SK-N-SH (cell line): ENCODE results near the gene DDX53. TPM values are rescaled to one million over a fixed set of nuclear protein-coding genes. Genes with fewer than 3 reads are reported as not detected.

ENCODE experiments used
- CTCF ChIA-PET: fragments of 300-600, 350-600 bp; formaldehyde crosslinking; extraction: SDS; loops from one replicate; lab custom pipeline; 2021; lab: Yijun Ruan, JAX
- POLR2A ChIA-PET: fragments of 350-600 bp; sonication (Branson Sonifier 250); formaldehyde crosslinking; extraction: SDS; loops from one replicate; lab custom pipeline; 2020; ENCODE audit warnings: antibody characterized with exemption, inconsistent platforms; lab: Yijun Ruan, JAX
- DNase-seq: peaks from one replicate; pipeline ENCODE4 v3.0.0; 2012
- H2AFZ ChIP-seq: fragments of 200-600 bp; sonication (generic); 2 replicates; pipeline ENCODE4 v1.8.1; 2016; ENCODE audit warnings: antibody characterized with exemption, mild to moderate bottlenecking, low read depth
- H3F3A ChIP-seq: fragments of 200-600 bp; sonication (generic); replicated peaks from 2 replicates; pipeline ENCODE3; 2016; ENCODE audit warnings: antibody characterized with exemption, mild to moderate bottlenecking; ENCODE audit not compliant: insufficient read depth
- H3K27ac ChIP-seq, 2 experiments: fragments of 200-500 bp in 1 of 2; fragments of 200-600 bp in 1 of 2; sonication (Bioruptor generic) in 1 of 2; sonication (generic), shearing (Covaris generic) in 1 of 2; 2 replicates each; pipeline versions ENCODE4 v1.5.1 to v1.6.1; 2014 to 2016; ENCODE audit warnings: low read depth in 2 of 2, inconsistent platforms in 1 of 2, low read length in 1 of 2, mild to moderate bottlenecking in 1 of 2, mixed read lengths in 1 of 2
- H3K27me3 ChIP-seq: fragments of 200-600 bp; sonication (generic), shearing (Covaris generic); 2 replicates; pipeline ENCODE4 v1.6.1; 2016; ENCODE audit warnings: mixed run types; ENCODE audit not compliant: insufficient read depth
- H3K36me3 ChIP-seq, 2 experiments: fragments of 200-500 bp in 1 of 2; fragments of 200-600 bp in 1 of 2; sonication (Bioruptor generic) in 1 of 2; sonication (generic) in 1 of 2; replicated peaks in 1 of 2; 2 replicates each; pipeline versions ENCODE3 to v1.5.1; 2014 to 2016; ENCODE audit warnings: low read length in 1 of 2, mild to moderate bottlenecking in 1 of 2; ENCODE audit not compliant: insufficient read depth in 2 of 2, control insufficient read depth in 1 of 2
- H3K4me1 ChIP-seq, 2 experiments: fragments of 200-500 bp in 1 of 2; fragments of 200-600 bp in 1 of 2; sonication (Bioruptor generic) in 1 of 2; sonication (generic), shearing (Covaris generic) in 1 of 2; 2 replicates each; pipeline versions ENCODE4 v1.5.1 to v1.6.1; 2014 to 2016; ENCODE audit warnings: low read depth in 1 of 2, low read length in 1 of 2, mixed run types in 1 of 2; ENCODE audit not compliant: insufficient read depth in 2 of 2, control insufficient read depth in 1 of 2
- H3K4me2 ChIP-seq: fragments of 200-600 bp; sonication (generic), shearing (Covaris generic); 2 replicates; pipeline ENCODE4 v1.6.1; 2017; ENCODE audit warnings: mixed run types
- H3K4me3 ChIP-seq, 2 experiments: fragments of 200-500 bp in 1 of 2; fragments of 200-600 bp in 1 of 2; sonication (Bioruptor generic) in 1 of 2; sonication (generic), shearing (Covaris generic) in 1 of 2; 2 replicates each; pipeline versions ENCODE4 v1.5.1 to v1.8.1; 2014 to 2016; ENCODE audit warnings: low read depth in 2 of 2, inconsistent platforms in 1 of 2, low read length in 1 of 2, mild to moderate bottlenecking in 1 of 2, mixed read lengths in 1 of 2, moderate library complexity in 1 of 2
- H3K79me2 ChIP-seq: fragments of 200-600 bp; sonication (generic); 2 replicates; pipeline ENCODE4 v1.8.1; 2017; ENCODE audit warnings: mild to moderate bottlenecking; ENCODE audit not compliant: insufficient read depth
- H3K9ac ChIP-seq: fragments of 200-600 bp; sonication (generic); 2 replicates; pipeline ENCODE4 v1.6.1; 2017; ENCODE audit warnings: mixed run types
- H3K9me2 ChIP-seq: fragments of 200-600 bp; sonication (generic); 2 replicates; pipeline ENCODE4 v1.6.1; 2017; ENCODE audit warnings: mixed run types
- H3K9me3 ChIP-seq: fragments of 200-600 bp; sonication (generic); 2 replicates; pipeline ENCODE4 v1.6.1; 2017; ENCODE audit warnings: mixed run types, mild to moderate bottlenecking, moderate library complexity
- H4K20me1 ChIP-seq: fragments of 200-600 bp; sonication (generic); 2 replicates; pipeline ENCODE4 v1.6.1; 2017; ENCODE audit warnings: mild to moderate bottlenecking, mixed run types; ENCODE audit not compliant: insufficient read depth
- ELF1 ChIP-seq: IDR thresholded peaks from 2 replicates; pipeline ENCODE4 v1.4.0; 2012
- EZH2phosphoT487 ChIP-seq: fragments of 200-600 bp; sonication (generic); IDR thresholded peaks from 2 replicates; pipeline ENCODE4 v1.6.1; 2017; ENCODE audit warnings: low read depth, mixed run types, mild to moderate bottlenecking, antibody characterized with exemption, moderate library complexity, borderline replicate concordance
- FOXM1 ChIP-seq: IDR thresholded peaks from 2 replicates; pipeline ENCODE4 v1.4.0; 2012; ENCODE audit warnings: low read depth, mild to moderate bottlenecking
- GATA2 ChIP-seq: sonication (generic); formaldehyde crosslinking; IDR thresholded peaks from 2 replicates; pipeline ENCODE4 v1.5.0; 2020; ENCODE audit warnings: mild to moderate bottlenecking, missing genetic modification reagents
- IRF3 ChIP-seq: fragments of 150-350 bp; IDR thresholded peaks from 2 replicates; pipeline ENCODE4 v1.6.1; 2016; ENCODE audit warnings: mild to moderate bottlenecking, low read depth, low read length
- JUND ChIP-seq: IDR thresholded peaks from 2 replicates; pipeline ENCODE4 v1.4.0; 2012
- MXI1 ChIP-seq: IDR thresholded peaks from 2 replicates; pipeline ENCODE4 v1.6.1; 2012; ENCODE audit warnings: mild to moderate bottlenecking, low read depth, low read length, improper control_type of control experiment
- NFIC ChIP-seq: IDR thresholded peaks from 2 replicates; pipeline ENCODE4 v1.4.0; 2012; ENCODE audit warnings: borderline replicate concordance
- NRF1 ChIP-seq: IDR thresholded peaks from 2 replicates; pipeline ENCODE4 v1.6.1; 2012; ENCODE audit warnings: low read depth, mild to moderate bottlenecking, low read length
- PBX3 ChIP-seq: IDR thresholded peaks from 2 replicates; pipeline ENCODE4; 2012
- POLR2AphosphoS5 ChIP-seq: IDR thresholded peaks from 2 replicates; pipeline ENCODE4 v1.6.1; 2012; ENCODE audit warnings: low read depth, low read length
- RAD21 ChIP-seq: IDR thresholded peaks from 2 replicates; pipeline ENCODE4 v1.6.1; 2012; ENCODE audit warnings: mild to moderate bottlenecking, low read length
- RFX5 ChIP-seq: IDR thresholded peaks from 2 replicates; pipeline ENCODE4 v1.6.1; 2012; ENCODE audit warnings: mild to moderate bottlenecking, improper control_type of control experiment, low read length
- RXRA ChIP-seq: IDR thresholded peaks from 2 replicates; pipeline ENCODE4 v1.4.0; 2012; ENCODE audit warnings: low read depth, mild to moderate bottlenecking, borderline replicate concordance
- SMC3 ChIP-seq: IDR thresholded peaks from 2 replicates; pipeline ENCODE4 v1.6.1; 2012; ENCODE audit warnings: low read depth, low read length, improper control_type of control experiment
- USF1 ChIP-seq: IDR thresholded peaks from 2 replicates; pipeline ENCODE4 v1.4.0; 2012; ENCODE audit warnings: low read depth, borderline replicate concordance
- WGBS: methylation state at CpG from one replicate; pipeline ENCODE4 v1.1.6; 2017; ENCODE audit warnings: low lambda C conversion rate; 5-methylcytosine and 5-hydroxymethylcytosine counted together
- polyA plus RNA-seq, 3 experiments: library from polyadenylated mRNA; depleted of rRNA; stranded (reverse); fragments of >200 nt; gene quantifications; 2 replicates each; pipeline ENCODE4 v1.2.3, GENCODE V29; 2012
- TF ChIP-seq, protein P1 (sequence below): fragments of 150-350 bp; IDR thresholded peaks from 2 replicates; pipeline ENCODE4 v1.6.1; 2017; ENCODE audit warnings: antibody characterized with exemption, low read length, low read depth, borderline replicate concordance
- TF ChIP-seq, protein P2 (sequence below): IDR thresholded peaks from 2 replicates; pipeline ENCODE4 v1.4.0; 2012; ENCODE audit warnings: low read depth, borderline replicate concordance
- TF ChIP-seq, protein P3 (sequence below): IDR thresholded peaks from 2 replicates; pipeline ENCODE4 v1.4.0; 2012; ENCODE audit warnings: low read depth

DDX53 gene
- polyA plus RNA-seq, 1 of the 3 experiments (the other 2 are of a cell fraction): 0.18 TPM

- TF ChIP-seq, protein P1, sequence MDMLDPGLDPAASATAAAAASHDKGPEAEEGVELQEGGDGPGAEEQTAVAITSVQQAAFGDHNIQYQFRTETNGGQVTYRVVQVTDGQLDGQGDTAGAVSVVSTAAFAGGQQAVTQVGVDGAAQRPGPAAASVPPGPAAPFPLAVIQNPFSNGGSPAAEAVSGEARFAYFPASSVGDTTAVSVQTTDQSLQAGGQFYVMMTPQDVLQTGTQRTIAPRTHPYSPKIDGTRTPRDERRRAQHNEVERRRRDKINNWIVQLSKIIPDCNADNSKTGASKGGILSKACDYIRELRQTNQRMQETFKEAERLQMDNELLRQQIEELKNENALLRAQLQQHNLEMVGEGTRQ: no peak
- TF ChIP-seq JUND (no peak), MXI1 (no peak)
These were observed 30.3 kb upstream of the DDX53 start (continued) for GRCh38 chrX:22969411-22969810.

DNA sequence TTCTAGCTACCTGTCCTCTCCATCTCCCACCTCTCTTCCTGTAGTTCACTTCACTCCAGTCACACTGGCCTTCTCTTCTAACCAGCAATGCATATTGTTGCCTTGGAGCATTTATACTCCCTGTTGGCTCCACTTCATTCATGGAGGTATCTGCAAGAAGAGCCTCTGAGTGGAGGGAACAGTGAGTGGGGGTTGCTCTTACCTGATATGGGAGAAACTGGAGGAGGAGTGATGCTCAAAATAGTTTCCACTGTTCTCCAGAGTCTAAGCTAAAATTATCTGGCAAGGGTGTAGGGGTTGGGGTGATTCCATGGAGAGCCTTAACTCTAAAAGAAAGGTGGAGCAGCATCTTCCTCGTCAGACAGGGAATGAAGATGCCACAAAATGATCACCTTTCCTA lies 28.9 kb upstream of the DDX53 start:
- H3K9me3 ChIP-seq: no peaks in the 10 kb centered on the region
- no peak for TF ChIP-seq USF1
- no peak for TF ChIP-seq NFIC
- TF ChIP-seq GATA2 (CRISPR knock-in tag): no peak
- TF ChIP-seq RAD21: no peak
- no peak for TF ChIP-seq ELF1
- no peak for TF ChIP-seq RFX5
- no peak for TF ChIP-seq POLR2AphosphoS5
- TF ChIP-seq, protein P2, sequence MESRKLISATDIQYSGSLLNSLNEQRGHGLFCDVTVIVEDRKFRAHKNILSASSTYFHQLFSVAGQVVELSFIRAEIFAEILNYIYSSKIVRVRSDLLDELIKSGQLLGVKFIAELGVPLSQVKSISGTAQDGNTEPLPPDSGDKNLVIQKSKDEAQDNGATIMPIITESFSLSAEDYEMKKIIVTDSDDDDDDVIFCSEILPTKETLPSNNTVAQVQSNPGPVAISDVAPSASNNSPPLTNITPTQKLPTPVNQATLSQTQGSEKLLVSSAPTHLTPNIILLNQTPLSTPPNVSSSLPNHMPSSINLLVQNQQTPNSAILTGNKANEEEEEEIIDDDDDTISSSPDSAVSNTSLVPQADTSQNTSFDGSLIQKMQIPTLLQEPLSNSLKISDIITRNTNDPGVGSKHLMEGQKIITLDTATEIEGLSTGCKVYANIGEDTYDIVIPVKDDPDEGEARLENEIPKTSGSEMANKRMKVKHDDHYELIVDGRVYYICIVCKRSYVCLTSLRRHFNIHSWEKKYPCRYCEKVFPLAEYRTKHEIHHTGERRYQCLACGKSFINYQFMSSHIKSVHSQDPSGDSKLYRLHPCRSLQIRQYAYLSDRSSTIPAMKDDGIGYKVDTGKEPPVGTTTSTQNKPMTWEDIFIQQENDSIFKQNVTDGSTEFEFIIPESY: no peak
- no peak for TF ChIP-seq SMC3
- TF ChIP-seq RXRA: no peak
- no peak for TF ChIP-seq JUND
- TF ChIP-seq FOXM1: no peak
- no peak for TF ChIP-seq PBX3
- TF ChIP-seq IRF3: no peak
- TF ChIP-seq EZH2phosphoT487: no peak
- no peak for TF ChIP-seq NRF1
- TF ChIP-seq MXI1: no peak
- TF ChIP-seq, protein P3, sequence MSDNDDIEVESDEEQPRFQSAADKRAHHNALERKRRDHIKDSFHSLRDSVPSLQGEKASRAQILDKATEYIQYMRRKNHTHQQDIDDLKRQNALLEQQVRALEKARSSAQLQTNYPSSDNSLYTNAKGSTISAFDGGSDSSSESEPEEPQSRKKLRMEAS: no peak
- H3K4me2 ChIP-seq: no peak overlapping the region
- H3K79me2 ChIP-seq: no peaks in the 10 kb centered on the region
- no peak overlapping the region for H3K9ac ChIP-seq
- no peaks in the 10 kb centered on the region for H3K27me3 ChIP-seq
- POLR2A ChIA-PET: no interaction called here
- no peaks in the 10 kb centered on the region for H3K4me1 ChIP-seq
- no peaks in the 10 kb centered on the region for H4K20me1 ChIP-seq
- H3K36me3 ChIP-seq: no peaks in the 10 kb centered on the region
- no peak overlapping the region for H3K4me3 ChIP-seq
- no peaks in the 10 kb centered on the region for H3K9me2 ChIP-seq
- H3K27ac ChIP-seq: no peak overlapping the region
- H3F3A ChIP-seq: no peaks in the 10 kb centered on the region
- DNase-seq: no peak
- no peak overlapping the region for H2AFZ ChIP-seq
- CTCF ChIA-PET: interaction anchor here (0.5 kb wide), 1 partner anchor 835 kb away, joined by 3 read pairs; no protein-coding TSS in a partner anchor
- WGBS: 33% methylated on average over 1 of the region's 1 CpG
